Measurements from ENCODE around the gene HCN4. TPM values are rescaled to one million over a fixed set of nuclear protein-coding genes. Genes with fewer than 3 reads are reported as not detected.
A peak's percentile ranks its signal among the peaks of the same experiment; 100 is the strongest.
"Not testable (repeated sequence)": the region's sequence is repeated elsewhere in the genome, so short reads cannot be mapped to it uniquely, and the experiment has no call there.

The HCN4 gene
- polyA plus RNA-seq, 4 donors: 0.78 to 1.5 (median 1.1) TPM

DNA sequence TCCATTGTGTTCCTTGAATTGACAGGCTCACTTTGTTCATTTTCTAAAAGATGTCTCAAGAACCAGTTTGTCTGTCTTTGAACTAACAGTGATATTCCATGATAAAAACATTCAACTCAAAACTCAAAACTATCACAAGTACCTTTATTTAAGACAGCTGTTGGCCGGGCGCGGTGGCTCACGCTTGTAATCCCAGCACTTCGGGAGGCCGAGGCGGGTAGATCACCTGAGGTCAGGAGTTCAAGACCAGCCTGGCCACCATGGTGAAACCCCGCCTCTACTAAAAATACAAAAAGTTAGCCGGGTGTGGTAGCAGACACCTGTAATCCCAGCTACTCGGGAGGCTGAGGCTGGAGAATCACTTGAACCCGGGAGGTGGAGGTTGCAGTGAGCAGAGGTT, 68.5 kb downstream of the HCN4 start:
- not testable (repeated sequence) for DNase-seq (ENCODE audit: low read depth in 4 of 4, low spot score in 2 of 4)

DNA sequence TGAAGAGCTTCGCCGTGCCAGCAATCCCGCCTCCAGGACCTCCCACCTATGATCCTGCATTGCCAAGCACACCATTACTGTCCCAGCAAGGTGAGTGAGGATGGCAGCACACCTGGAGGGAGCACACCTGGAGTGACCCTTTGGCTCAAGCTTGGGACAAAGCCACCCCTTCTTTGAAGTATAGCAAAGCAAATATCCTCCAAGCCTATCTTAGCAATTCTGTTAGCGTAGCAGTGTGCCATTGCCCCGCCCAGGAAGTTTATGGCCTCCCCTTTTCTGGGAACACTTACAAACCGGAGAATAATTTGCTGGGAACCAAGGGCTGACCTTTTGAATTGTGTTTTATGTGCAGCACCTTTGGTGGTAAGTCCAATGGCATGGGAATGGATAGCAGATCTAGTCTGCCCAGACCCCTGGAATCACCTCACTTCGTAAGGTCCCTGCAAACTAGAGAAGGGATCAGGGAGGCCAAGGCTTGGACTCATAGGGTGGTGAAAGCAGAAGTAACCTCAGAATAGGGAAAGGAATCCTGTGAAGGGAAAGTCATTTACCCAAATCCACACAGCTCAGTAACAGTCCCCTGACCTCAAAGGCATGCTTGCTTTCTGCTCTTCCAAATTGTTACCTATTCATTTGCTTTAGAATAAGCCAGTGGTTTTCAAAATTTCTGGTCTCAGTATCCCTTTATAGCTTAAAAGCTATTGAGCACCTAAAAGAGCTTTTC, 70.1 kb downstream of the HCN4 start:
- no peak for DNase-seq (ENCODE audit: low read depth in 4 of 4, low spot score in 2 of 4)

GRCh38 chr15:73296609-73297353, 72.0 kb downstream of the HCN4 start:
- DNase-seq (ENCODE audit: low read depth in 4 of 4, low spot score in 2 of 4): no peak

GRCh38 chr15:73295630-73296286, 73.0 kb downstream of the HCN4 start:
- no peak for DNase-seq (ENCODE audit: low read depth in 4 of 4, low spot score in 2 of 4)

DNA sequence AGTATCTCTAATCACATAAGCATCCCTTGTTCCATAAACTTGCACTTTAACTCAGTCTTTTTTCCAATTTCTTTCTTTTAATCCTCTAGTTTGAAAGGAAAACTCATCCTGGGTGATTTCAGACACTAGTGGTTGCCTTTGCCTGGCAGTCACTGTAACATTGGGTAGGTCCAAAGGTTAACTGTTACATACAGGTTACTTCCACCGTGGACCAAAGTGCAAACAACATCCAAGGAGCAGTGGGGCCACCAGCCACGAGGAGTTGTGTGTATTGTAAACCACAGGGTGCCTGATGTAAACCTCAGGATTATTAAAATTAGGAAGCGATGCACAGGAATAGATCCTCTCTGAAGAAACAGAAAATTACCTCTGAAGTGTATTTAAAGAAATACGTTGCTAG, 75.0 kb downstream of the HCN4 start:
- no peak for DNase-seq (ENCODE audit: low read depth in 4 of 4, low spot score in 2 of 4)

DNA sequence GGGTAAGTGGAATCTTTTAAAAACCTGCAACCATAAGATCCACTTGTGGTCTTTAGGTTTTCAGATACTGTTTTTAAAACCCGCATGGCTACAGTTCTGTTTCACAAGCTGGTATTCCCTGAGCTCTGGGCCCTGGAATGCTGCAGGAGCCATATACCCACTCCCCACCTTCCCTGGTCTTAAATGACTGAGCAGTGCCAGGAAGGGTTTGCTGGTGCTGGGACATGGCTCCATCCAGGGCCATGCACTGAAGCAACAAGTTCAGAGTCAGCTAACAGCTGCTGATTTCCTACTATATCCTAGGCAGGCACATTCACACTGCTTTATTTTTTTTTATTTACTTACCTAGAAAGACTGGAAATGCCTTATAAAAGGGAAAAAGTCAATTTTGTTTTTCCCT, 77.3 kb downstream of the HCN4 start:
- DNase-seq (ENCODE audit: low read depth in 4 of 4, low spot score in 2 of 4): no peak

DNA sequence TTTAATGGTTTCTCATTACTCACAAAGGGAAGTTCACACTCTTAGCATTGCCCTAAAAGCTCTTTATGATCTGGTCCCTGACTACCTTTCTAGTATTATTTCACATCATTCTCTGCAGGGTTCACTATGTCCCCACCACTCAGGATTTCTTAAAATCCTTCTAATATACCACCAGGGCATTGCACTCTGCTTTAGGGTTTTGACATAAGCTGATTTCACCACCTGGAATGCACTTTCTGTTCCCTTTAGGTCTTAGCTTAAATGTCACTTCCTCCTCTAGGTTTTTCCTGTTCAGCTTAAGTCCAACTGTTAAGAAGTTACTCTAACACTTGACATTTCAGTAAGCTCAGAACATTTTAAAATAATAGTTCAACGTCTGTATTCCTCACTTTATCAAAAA, 81.7 kb downstream of the HCN4 start:
- DNase-seq (ENCODE audit: low read depth in 4 of 4, low spot score in 2 of 4): no peak

DNA sequence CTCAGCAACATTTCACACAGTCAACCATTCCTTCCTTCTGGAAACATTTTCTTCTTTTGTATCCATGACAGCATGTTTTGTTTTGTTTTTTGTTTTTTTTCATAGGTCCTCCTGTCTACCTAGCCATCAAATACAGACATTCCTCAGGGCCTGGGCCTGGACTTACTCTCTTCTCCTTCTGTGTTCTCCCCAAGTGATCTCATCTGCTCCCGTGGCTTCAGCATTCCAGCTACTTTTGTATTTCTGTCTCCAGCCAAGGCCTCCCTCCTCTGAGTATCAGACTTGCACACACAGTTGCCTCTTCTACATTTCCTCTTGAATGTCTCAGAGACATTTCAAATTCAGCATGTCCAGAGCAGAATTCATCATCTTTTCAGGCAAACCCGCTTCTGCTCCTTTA, 82.4 kb downstream of the HCN4 start:
- DNase-seq (ENCODE audit: low read depth in 4 of 4, low spot score in 2 of 4): no peak

DNA sequence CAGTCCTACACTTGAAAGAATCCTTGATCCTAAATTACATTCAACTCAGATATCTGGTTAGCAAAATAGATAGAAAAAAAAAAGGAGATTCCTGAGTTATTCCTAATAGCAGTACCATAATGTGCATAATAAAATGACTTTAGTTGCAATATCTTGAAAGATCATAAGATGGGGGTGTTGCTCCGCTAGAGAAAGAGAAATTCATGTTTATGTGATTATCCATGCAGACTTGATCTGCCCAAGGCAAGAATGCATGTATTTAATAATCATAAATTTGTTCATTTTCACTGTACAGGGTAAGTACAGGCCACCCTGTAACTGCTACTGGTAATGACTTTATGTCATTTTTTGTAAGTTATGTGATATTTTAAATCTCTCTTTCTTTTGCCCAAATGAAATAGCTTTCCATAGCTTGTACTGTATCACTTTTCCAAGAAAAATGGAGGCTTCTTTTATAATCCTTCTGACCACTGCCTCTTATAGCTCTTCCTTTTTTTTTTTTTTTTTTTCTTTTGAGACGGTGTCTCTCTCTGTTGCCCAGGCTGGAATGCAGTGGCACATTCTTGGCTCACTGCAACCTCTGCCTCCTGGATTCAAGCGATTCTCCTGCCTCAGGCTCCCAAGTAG, 84.6 kb downstream of the HCN4 start:
- DNase-seq (ENCODE audit: low read depth in 4 of 4, low spot score in 2 of 4): no peak

DNA sequence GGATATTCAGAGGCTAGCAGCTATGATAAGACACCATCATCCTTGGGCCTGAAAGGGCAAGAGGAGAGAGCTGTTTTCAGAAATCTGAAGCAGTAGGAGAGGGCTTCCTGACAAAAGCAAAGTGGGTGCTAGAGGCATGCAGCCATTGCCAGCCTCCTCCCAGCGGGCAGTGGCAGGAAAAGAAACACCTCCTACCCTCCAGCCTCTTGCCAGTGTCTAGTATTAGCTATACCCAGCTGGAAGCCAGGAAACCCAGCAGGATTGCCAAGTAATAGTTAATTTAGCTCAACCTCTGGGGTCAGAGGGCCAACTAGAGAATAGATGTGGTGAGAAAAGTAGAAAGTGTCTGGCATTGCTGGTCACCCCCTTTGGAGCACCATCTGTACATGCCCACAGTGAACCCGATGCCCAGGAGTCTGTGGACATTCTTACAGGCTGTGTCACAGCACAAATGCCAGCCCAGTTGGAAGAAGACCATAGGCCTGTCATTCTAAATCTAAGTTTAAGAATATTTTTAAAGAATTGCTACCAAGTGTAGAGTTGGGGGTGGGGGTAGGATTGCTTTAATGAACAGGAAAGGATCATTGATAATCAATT, 85.3 kb downstream of the HCN4 start:
- no peak for DNase-seq (ENCODE audit: low read depth in 4 of 4, low spot score in 2 of 4)

GRCh38 chr15:73282567-73283365, 86.0 kb downstream of the HCN4 start:
- DNase-seq (ENCODE audit: low read depth in 4 of 4, low spot score in 2 of 4): no peak

- no peak for DNase-seq (ENCODE audit: low read depth in 4 of 4, low spot score in 2 of 4)
These were observed 92.9 kb downstream of the HCN4 start for GRCh38 chr15:73275862-73276261.

DNA sequence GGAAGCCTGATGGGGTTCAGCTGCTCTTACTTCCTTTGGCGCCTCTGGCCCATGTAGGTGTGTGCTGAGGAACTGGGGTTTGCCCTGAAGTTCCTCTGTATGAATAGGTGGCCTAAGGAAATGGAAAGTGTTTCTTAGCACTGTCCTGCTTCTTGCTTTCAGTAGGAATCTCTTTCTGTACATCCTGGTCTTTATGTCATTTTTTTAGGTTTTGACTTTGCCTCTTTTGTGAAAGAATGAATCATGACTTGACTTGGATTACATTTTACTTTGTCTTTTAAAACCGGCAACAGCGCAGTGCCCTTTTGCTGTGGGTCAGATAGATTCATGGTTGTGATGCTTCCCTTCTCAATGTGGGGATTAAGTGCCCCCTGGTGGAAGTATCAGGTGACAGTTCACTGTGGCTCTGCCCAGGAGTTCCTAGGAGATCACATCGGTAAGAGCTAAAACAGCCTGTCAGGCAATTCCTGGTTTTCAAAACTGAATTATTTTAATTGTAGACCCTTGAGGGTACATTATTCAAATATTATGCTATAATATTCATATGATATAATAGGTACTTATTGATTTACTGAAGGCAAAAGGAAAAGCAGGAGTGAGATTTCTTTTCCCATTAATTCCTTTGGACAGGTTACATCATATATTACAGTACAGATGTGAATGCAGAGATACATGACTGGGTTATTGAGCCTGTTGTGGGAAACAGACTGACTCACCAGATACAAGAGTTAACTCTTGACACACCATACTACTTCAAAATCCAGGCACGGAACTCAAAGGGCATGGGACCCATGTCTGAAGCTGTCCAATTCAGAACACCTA, 95.4 kb downstream of the HCN4 start:
- DNase-seq (ENCODE audit: low read depth in 4 of 4, low spot score in 2 of 4): peak; percentile 19 to 48 (median 38)

GRCh38 chr15:73270366-73271097, 98.2 kb downstream of the HCN4 start:
- DNase-seq (ENCODE audit: low read depth in 4 of 4, low spot score in 2 of 4): no peak
